Pons (tissue), 1 donor: Measurements from ENCODE around the gene STX18.
A peak's percentile ranks its signal among the peaks of the same experiment; 100 is the strongest.
"Not testable (repeated sequence)": the region's sequence is repeated elsewhere in the genome, so short reads cannot be mapped to it uniquely, and the experiment has no call there.

Experiments
- DNase-seq: peaks from one replicate; pipeline ENCODE4 v3.0.0-alpha.2; 2016; ENCODE audit warnings: low spot score

STX18 gene

GRCh38 chr4:4554234-4554633 is 12.4 kb upstream of the STX18 start:
- DNase-seq = no peak

- not testable (repeated sequence) for DNase-seq
Measured at GRCh38 chr4:4552042-4552441, 10.2 kb upstream of the STX18 start.

GRCh38 chr4:4550161-4550560 is 8.3 kb upstream of the STX18 start:
- not testable (repeated sequence) for DNase-seq

DNA sequence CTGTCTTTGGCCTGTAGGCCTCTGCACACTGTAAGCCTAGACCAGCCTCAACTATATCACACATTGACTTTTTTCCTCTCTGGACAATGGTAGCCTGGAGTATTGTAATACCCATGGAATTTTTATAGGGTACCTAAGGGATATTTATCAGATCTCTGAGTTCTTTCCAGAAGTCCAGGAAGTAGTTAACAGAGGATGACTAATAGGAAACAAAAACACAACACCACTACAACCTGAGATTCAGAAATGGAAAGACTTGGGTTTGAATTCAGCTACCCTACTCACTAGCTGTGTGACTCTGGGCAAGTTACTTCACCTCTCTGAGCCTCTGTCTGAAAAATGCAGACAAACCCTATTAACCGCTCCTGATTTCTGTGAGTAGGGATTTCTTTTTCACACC is 7.7 kb upstream of the STX18 start:
- no peak for DNase-seq

GRCh38 chr4:4542774-4543485 is 1.1 kb upstream of the STX18 start:
- DNase-seq = no peak

GRCh38 chr4:4541040-4541631 is 712 bp downstream of the STX18 start:
- DNase-seq = peak; percentile 41

DNA sequence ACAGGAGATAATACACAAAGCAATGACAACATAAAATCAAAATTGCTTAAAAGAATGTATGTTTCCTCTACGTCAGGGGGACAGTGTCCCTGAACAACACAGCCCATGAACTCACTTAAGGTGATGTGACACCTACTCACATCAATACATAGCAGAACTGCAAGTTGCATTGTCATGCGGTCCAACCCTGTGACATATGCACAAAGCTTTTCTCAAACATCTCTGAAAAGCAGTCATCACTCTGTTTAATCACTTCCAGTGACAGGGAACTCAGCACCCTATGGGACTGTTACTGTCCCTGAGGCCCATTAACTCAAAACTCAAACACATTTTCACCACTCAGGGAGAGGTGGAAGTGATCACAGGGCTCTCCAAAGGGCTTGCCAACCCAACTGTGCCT is 2.4 kb downstream of the STX18 start:
- DNase-seq = no peak

GRCh38 chr4:4535590-4535989 is 6.3 kb downstream of the STX18 start:
- DNase-seq = no peak

DNA sequence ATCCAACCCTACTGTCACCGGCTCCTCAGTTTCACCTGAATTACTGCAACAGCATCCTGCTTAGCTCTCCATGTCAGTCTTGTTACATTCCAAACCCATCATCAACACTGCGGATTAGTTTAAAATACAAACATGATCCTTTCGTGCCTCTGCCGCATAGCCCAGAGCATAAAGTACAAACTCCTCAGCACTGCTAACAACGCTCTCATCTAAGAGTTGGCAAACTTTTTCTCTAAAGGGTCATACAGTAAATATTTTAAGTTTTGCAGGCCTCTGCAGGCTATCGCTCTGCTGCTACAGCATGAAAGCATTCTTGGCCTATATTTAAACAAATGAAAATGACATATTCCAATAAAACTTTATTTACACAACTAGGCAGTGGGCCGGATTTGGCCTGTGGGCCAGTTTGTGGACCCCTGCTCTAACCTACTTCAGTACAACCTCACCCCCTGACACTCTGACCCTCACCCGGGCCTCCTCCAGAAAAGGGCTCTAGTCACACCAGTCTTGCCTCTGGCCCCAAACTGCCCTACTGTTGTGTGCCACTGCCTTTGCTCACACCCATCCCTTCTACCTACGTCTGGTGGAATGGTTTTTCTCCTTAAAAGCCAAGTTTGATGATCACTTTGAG is 7.2 kb downstream of the STX18 start:
- DNase-seq = no peak

- no peak for DNase-seq
Measured at GRCh38 chr4:4533461-4534169, 8.2 kb downstream of the STX18 start.

GRCh38 chr4:4532371-4533154 is 9.3 kb downstream of the STX18 start:
- no peak for DNase-seq

DNA sequence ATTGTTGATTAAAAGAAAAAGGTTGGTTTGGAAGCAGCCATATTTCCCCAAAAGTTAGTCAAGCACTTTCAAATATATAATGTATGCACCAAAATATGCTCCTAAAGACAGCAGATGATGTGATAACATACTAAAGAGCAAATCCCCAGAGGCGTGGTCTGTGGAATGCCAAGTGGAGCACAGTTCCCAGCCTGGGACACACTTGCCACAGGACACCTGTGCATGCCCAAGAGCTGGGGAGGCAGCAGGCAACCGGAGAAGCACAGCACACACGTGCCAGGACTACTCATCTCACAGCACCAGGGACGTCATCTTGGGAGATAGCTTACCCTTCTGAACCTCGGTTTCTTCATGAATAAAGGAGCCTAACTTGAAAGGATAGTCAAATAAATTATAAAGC is 12.5 kb downstream of the STX18 start:
- no peak for DNase-seq

DNA sequence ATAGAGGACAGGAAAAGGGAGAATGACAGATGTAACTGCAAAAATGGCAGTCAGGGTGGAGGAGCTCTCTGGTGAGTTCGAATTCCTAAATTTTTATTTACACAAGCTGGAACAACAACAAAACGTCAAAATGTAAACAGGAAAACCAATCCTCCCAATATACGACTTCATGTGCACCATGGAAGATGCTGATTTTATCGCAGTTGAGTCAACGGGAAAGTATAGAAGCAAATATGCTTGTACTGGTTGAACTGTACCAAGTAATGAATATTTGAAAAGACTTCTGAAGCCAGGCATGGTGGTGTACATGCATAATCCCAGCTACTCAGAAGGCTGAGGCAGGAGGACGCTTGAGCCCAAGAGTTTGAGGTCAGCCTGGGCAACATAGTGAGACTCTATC is 15.4 kb downstream of the STX18 start:
- DNase-seq = no peak

GRCh38 chr4:4524364-4524763 is 17.5 kb downstream of the STX18 start:
- no peak for DNase-seq

DNA sequence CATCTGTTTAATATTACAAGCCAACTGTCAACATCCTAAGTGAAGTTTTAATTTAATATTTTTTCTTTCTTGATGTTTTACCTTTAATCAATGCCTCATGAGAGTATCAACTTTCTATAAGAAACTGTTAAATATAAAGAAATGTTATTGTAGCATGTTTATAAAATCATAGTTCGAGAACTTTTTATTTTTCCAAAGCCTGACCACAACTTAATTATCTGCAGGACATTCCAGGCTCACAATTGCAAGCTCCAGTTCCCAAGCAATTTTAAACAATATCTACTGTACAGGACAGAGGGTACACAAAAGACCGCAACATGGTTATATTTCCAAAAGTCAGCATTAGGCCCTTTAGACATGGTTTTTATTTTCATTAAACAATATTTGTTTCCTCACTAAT is 20.1 kb downstream of the STX18 start:
- DNase-seq = no peak

GRCh38 chr4:4521136-4521535 is 20.7 kb downstream of the STX18 start:
- no peak for DNase-seq

GRCh38 chr4:4519297-4519894 is 22.5 kb downstream of the STX18 start:
- no peak for DNase-seq

DNA sequence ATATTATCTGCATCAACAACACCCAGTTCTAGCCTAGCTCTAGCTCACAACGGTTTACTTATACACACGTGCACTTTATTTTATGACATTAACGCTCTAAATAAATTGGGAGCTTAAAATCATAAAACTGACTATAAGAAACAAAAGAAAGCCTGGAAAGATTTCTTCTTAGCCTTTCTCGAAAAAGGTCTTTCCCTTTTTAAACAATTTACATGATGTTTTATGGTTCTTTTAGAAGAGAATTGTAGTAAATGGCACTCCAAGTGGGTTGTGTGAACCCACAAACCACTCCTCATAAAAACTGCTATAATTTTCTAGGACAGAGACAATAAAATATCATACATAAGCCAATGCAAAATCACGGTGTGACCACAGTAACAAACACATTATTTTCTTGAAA is 23.1 kb downstream of the STX18 start:
- DNase-seq = no peak

- no peak for DNase-seq
Measured at GRCh38 chr4:4514786-4515185, 27.1 kb downstream of the STX18 start.

DNA sequence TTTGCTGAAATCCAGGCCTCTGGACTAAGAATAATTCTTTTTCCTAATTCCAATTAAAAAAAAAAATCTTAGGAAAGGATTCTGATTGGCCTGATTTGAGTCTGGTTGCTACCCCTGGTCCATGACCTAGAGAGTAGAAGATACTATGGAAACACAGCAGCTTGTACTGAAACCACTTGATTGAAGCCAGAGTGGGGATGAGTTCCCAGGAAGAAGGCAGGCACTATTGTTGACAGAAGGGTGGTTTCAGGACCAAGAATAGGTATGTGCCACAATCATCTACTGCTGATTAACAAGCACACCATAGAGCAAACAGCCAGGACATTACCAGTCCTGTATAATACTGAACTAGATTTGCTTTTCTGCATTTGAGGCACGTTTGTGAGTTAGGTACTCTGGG is 29.6 kb downstream of the STX18 start:
- no peak for DNase-seq

DNA sequence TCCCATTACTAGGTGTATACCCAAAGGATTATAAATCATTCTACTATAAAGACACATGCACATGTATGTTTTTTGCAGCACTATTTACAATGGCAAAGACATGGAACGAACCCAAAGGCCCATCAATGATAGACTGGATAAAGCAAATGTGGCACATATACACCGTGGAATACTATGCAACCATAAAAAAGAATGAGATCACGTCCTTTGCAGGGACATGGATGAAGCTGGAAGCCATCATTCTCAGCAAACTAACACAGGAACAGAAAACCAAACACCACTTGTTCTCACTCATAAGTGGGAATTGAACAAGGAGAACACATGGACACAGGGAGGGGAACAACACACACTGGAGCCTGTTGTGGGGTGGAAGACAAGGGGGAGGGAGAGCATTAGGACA is 31.2 kb downstream of the STX18 start:
- DNase-seq = not testable (repeated sequence)

DNA sequence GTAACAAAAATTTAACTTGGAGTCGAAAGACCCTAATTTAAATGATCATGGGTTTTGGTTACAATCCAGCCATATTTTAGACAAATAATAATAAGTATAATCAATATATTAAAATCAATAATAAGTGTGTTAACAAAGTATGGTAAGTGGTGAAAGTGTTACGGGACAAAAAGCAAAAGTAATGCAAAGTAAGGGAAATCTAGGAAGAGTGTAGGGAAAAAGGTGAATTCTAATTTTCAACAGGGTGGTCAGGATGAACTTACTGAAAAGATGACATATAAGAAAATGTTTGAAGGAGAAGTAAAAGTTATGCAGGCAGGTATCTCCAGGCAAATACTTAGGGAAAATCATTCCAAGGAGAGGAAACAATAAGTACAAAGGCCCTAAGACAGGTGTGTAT is 32.3 kb downstream of the STX18 start:
- DNase-seq = no peak
